Stromal cell of bone marrow (primary cell): ENCODE data around the gene NKAIN1.

Experiments used
- DNase-seq: peaks from one replicate; pipeline ENCODE4 v3.0.0-alpha.2; 2012; ENCODE audit warnings: low read depth

The NKAIN1 gene

DNA sequence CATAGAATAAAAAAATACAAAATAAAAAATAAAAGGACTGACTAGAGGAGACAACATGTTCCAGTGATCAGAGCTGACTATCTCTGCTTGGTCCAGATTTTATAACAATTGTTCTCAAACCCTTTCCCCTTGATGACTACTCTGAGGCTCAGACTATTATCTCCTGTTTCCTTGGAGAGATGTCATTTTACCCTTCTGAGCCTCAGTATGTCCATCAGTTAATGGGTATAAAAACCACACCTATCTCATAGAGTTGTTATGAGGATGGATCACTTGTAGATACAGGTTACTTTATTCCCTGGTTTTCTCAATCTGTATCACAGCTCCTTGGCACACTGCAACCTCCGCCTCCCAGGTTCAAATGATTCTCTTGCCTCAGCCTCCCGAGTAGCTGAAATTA lies 7.0 kb downstream of the NKAIN1 start:
- DNase-seq = no peak

DNA sequence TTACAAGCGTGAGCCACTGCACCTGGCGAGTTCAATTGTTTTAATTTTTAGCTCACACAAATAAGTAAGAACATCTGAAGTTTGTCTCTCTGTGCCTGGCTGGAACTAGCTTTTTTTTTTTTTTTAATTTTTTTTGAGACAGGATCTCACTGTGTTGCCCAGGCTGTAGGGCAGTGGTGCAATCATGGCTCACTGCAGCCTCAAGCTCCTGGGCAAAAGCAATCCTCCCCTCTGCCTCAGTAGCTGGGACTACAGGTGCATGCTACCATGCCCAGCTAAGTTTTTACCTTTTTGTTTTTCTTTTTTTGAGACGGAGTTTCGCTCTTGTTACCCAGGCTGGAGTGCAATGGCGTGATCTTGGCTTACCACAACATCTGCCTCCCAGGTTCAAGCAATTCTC lies 7.9 kb downstream of the NKAIN1 start:
- DNase-seq = no peak

DNA sequence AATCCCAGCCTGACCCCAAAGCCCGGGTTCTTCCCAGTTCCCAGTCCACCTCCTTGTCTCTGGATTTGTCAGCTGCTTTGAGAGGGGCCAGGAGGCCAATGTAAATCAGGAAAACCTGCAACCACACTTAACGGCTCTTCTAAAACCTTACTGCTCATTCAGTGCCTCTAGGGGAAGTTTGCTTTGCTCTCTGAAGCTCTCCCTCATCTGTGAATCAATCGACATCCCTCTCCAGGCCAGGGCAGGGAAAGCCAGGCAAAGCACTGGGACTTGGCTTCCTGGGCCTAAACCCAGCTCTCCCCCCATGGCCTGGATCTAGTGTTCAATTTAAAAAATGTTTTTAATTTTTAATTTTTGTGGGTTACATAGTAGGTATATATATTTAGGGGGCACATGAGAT lies 9.3 kb downstream of the NKAIN1 start:
- no peak for DNase-seq

DNA sequence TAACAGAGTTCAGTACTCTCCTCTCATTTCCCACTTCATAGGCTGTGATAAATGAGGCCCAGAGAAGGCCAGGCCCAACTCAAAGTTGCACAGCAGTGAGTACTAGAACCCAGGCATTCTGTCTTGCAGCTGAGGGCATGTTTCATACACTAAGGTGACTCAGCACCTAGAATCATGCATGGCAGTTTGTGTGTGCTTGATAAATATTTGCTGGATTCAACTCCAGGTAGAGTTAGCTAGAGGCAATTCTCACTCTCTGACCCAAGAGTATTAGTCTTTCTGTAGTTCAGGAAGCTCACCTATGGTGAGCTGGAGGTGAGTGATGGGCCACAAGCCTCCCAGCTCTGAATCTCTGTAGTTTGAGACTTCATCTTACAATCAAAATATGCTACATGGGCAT lies 10.7 kb downstream of the NKAIN1 start:
- DNase-seq = no peak

DNA sequence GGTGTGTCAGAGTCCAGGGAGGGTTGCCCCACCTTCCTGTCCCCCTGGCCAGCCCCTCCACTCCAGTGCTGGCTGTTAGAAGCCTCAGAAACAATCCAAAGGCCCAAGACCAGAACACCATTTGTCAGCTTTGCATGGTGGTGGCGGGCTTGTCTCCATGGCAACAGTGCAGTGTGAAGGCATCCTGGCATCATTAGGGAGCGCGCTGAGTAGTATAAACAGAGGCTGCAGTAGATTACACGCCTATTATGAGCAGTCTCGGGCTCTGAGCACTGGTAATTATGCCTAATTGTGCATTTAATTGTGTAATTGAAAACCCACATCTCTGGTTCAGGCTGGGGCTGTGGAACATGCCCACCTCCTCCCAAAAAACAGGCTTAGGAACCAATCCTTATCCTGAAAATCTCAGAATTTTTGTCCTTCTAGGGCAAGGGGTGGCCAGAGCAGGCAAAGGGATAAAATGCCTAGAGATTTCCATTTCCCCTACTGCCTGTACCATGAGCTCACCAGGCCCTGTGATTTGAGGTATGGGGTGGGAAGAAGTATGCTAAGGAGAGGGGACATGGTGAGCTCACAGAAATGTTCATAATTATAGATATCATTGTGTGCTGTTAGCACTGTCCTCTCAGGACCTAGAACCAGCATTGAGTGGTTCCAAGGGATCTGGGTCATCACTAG lies 11.7 kb downstream of the NKAIN1 start:
- DNase-seq = no peak

DNA sequence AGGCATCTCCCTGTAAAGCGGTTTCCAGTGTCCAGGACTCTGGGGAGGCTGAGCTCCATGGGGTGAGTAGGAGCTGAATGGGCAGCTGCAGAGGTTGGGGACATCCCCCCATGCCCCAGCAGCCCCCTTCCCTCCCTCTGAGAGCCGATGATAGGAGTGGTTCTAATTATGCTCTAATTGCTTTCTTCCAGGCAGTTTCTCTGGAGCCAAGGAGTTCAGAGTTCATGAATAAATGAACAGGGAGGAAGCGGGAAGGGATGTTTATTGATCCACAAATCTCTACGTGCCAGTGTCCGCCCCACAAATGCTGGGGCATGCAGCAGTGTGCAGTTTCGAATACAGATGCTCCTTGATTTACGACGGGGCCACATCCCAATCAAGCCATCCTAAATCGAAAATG lies 15.6 kb downstream of the NKAIN1 start:
- no peak for DNase-seq

DNA sequence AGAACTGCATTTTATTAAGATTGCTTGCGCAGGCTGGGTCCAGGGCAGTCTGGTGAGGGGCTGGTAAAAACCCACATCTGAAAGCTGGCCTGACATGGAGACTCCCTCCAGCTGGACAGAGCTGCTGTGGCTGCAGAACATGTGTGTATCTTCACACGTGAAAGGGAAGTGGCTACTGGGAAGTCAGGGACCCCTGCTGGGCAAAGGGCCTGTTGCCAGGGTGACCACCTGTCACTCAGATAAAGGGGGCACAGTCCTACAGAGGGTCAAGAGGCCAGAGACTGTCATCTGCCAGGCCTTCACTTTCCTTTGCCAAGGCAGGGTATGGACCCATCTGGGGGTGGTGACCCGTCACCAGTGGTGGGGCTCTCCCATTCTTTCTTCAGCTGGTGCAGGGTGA lies 17.5 kb downstream of the NKAIN1 start:
- no peak for DNase-seq

DNA sequence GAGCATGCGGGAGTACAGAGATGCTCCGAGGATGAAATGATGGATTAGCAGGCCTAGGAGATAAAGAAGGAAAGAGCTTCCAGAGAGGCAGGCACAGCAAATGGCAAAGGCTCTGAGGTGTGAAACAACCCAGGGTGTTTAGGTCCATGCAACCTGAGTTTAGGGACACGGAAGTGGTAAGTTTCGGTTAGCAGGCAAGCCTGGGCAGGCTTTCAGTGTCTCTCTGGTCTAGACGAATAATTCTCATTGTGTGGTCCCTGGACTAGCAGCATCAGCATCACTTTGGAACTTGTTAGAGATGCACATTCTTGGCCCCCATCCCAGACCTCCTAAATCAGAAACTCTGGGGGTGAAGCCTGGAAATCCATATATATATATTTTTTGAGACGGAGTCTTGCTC lies 18.6 kb downstream of the NKAIN1 start:
- no peak for DNase-seq

DNA sequence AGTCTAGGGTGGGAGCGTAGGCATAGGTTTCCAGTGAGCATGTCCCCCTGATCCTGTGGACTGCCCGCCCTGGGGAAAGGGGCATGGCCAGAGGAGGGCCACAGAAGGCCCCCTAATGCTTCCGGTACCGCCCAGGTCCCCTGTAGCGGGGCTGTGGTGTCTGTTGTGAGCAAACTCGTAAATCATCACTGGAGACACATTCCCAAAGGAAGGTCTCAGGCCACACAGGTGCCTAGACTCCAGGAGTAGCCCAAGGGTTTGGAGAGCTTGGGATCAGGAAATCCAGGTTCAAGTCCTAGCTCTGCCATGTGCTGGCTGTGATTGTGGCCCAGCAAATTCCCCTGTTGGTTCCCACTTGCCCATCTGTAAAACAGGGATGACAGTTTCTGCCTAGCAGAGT lies 20.2 kb downstream of the NKAIN1 start:
- DNase-seq = no peak

DNA sequence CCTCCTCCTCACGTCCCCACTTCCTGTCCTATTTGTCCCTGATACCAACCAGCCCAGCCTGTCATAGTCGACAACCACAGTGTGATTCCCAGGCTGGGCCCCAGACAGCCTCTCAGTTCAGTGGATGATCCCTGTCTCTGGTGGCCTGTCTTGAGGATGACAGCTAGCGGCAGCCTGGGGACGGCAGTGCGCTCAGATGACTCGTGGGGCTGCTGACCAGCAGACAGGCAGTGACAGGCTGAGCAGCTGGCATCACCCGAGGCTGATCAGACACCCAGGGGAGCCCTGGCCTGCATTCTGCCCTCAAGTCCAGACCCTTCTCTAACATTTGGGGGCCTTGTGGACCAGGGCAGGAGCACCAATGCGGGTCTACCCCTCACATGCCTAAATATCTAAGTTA lies 21.0 kb downstream of the NKAIN1 start:
- DNase-seq = no peak

DNA sequence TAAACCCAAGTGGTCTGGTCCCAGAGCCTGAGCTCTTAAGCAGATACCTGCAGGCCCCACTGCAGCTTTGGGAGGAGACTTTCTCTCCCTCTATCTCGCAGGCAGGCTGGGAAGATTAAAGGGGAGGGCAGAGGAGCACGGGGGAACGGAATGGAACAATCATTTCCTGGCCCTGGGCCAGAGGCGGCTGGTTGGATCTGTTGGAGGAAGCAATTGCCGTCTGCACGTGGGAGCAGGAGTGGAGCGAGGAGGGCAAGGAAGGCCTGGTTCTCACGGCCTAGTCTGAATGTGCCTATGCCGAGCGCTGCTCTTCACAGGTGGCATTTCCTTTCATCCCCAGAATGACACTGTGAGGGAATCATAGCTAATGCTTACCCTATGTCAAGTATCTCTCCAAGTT lies 23.7 kb downstream of the NKAIN1 start:
- no peak for DNase-seq

DNA sequence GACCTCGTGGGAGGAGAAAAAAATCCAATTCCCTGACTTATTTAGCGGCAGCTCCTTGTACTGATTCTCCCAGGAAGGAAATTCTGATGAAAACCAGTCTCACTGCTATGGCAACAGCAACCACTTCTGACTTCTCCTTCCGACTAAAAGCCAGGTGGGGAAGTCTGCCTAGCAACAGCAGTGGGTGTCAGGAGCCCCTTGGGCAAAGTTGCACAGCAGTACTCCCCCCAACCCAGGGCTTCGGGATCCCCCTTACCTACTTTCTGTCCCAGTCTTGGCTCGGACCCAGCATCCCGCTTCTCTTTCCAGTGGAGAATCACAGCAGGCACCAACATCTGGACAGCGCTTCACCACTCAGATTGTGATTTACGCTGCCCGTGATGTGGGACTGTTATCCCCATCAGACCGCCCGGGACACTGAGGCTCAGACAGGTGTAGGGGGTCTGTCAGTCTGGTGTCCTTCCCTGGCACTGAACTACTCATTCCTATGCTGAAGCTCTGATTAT lies 24.6 kb downstream of the NKAIN1 start:
- no peak for DNase-seq

DNA sequence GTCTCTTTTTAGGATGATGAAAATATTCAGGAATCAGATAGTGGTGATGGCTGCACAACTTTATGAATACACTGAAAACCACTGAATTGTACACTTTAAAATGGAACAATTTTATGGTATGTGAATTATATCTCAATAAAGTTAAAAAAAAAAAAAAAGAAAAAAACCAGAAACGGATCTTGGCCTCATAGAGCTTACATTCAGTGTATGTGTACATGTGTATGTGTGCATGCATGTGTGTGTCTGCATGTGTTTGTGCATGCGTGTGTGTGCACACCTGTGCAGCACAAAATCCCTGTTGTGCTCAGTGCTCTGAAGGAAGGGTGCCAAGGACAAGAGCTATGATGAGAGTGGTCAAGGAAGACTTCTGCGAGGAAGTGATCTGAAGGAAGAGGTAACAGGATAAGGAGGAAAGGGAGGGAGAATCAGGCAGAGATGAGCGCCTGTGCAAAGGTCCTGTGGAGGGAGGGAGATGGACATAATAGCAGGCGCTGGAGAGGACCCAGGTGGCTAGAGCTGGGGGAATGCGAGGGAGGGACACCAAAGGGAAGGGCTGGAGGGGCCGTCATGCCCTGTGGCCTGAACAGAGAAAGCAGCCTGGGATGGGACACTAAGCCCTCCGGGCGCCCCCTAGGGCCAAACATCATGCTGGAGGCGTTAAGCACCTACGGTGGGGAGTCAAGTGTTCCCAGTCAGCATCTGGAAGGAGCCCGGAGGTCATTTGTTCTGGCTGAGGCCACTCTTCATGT lies 25.2 kb downstream of the NKAIN1 start:
- DNase-seq = no peak

DNA sequence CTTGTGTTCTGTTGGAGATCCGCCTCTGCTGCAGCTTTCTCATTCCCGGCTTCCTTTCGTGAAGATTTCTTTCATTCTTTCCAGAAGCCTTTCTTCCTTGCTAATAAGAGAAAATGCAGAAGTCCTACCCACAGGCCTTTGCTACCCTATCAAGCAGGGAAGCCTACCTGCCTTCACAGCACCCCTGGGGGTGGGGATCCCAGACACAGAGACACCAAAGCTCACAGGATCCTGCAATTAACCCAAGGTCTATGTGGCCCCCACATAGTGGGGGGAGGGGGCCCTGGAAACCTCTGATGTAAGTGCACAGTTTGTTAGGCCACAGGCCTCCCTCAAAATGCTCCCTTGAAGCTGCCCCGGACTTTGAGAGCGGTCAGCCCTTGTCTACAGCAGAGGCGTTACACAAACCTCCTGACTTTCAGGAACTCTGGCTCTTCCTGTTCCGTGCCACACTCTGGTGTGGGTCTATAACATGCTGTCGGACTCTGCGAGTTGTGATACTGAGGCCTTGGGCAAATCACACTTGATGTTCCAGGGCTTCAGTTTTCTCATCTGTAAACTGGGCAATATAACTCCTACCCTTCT lies 31.2 kb downstream of the NKAIN1 start:
- DNase-seq = no peak

DNA sequence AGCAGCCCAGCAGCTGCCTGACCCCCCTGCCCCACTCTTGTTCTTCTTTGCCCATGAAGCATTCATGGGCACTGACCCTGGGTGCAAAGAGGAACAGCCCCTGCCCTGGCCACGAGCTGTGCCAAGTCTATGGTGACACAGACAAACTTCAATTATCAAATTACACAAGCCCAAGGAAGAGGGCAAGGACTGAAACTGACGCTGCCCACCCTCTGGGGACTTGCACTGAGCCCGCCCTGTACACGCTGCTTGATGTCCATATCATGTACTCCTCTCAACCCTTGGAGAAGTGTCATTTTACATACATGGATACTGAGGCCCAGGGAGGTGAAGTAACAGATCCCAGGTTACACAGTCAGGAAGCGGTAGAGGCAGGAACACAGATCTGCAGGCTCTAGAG lies 32.1 kb downstream of the NKAIN1 start:
- DNase-seq = no peak

DNA sequence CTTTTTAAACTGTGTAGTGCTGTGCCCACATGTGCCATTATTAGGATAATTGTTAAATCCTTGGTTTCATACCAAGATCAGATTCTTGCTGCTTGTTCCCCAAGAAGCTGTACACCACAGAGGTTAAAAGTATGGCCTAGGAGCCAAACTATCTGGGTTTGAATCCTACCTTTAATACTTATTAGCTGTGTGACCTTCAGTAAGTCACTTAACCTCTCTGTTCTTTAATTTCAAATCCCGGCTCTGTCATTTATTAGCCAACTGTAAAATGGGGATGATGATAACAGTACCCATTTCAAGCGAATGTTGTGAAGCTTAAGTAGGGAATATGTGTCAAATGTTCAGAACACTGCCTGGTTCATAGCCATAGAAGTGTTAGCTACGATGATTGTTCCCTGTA lies 32.6 kb downstream of the NKAIN1 start:
- no peak for DNase-seq

DNA sequence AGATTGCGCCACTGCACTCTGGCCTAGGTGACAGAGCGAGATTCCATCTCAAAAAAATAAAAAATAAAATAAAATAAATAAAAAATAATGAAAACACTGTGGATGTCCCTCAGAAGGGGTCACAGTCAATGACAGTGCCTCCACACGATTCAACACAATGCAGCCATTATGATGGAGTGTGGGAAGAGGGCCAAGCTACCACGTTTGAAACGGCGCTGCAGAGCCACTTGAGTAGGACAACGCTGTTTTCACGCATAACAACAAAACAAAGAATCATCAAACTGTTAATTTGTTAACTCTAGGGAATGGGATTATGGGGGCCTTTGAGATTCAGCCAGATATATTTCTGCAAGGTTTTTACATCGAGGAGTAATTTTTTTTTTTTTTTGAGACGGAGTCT lies 36.5 kb downstream of the NKAIN1 start:
- DNase-seq = no peak

DNA sequence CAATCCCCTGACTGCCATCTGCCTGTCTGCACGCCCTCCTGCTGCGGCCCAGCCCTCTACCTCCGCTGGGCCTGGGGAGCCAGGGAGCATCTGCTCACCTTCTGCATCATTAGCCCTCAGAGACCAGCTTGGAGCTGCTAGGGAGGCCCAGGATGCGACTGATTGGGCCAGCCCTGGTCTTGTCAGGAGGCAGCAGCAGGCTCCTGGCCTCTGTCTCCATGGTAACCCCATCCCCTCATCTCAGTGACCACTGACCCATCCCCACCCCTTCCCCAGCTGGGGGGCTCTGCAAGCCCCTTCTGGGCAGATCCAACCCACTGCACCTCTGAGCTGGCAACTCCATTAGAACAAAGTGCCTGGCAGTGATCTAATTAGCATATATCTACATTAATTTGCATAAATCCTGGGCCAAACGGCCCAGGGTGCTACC lies 37.7 kb downstream of the NKAIN1 start:
- DNase-seq = no peak

DNA sequence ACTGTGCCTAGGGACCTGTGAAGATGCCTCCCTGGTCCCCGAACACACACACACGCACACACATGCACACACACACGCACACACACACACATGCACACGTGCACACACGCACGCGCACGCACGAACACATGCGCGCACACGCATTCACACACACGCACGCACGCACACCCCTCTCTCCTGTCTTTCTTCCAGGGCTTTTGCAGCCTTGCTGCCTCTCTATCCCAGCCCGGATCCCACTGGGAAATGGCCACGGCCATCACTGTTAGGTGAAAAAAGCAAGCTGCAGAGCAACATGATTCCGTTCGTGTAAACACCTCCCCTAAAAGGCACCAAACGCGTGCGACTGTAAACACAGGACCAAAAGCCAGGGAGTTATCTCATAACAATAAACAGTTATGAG lies 39.7 kb downstream of the NKAIN1 start:
- DNase-seq = no peak

DNA sequence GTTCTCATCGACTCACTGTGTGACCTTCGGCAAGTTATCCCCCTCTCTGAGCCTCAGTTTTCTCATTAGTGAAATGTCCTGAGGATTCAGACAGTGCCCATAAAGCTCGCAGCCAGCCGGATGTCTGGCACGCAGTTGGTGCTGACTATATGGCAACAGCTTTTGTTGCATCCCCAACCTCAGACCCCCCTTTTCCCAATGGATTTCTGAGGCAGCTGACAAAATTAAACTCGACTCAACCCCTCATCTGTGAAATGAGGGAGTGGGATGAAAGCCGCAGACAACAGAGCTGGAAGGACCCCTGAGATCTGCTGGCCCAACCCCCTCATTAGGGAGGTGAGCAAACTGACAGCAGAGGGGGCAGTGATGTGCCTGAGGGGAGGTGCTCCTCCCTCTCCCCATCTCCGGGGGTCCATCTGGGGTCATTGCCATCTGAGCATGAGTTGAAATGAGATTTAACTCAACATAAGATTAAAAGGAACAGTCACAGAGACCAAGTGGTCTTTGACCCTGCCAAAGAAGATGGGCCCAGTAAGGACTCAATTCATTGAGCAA lies 40.4 kb downstream of the NKAIN1 start:
- no peak for DNase-seq

DNA sequence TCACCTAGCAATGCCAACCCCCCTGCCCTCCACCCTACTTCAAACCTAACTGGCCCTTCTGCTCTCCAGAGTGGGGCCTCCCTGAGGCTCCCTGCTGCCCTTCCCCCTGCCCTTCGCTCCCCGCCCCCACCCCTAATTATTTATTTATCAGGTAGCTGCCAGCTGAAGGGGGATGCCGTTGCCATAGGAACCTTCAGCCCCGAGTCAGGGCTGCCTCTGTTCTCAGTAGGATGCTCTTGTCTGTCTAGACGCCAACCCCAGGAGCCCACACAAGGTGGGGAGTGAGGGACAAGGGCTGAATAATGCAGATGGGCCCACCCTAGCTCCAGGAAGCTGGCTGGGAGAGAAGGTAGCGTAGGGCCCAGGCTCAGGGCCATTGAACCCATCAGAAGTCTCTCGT lies 41.1 kb downstream of the NKAIN1 start:
- no peak for DNase-seq

DNA sequence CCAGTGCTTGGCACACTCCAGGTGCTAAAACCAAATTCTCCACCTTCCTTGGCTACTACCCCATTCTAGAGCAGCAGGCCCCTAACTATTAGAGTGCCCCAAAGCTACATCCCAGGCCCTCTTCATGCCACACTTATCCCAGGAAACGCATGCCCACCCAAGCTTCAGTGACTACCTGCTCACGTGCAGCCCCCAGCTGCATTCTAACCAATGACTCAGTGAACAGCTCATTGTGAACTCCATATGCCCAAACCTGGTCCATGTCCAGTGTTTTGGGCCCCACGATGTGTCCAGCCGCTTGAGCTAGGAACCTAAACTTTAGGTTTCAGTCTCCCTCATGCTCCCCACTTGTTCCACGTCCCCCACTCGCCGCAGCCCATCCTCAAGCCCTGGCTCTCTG lies 41.5 kb downstream of the NKAIN1 start:
- no peak for DNase-seq

DNA sequence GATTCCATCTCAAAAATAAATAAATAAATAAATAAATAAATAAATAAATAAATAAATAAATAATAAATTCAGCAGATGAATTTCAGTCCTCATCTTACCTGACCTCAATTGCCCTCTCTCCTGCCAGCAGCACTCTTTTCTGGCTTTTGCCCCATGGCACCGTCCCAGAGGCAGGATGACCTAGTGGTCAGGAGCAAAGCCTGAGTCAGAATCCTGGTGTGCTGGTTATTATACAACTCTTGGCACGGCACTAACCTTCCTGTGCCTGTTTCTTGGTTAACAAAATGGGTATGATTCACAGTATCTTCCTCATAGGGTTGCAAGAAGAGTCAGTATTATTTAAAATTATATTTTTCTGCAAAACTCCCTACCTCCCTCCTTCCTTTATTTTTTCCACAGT lies 43.0 kb downstream of the NKAIN1 start:
- DNase-seq = peak; percentile 89
